Breast epithelium (tissue), 4 donors: ENCODE results near the gene BCL7A. TPM values are rescaled to one million over a fixed set of nuclear protein-coding genes. Genes with fewer than 3 reads are reported as not detected.

Source experiments
- DNase-seq, 2 donors: peaks; one replicate each; pipeline ENCODE4 v3.0.0-alpha.2; 2019; ENCODE audit warnings: low spot score in 2 of 2
- H3K27ac ChIP-seq, 2 donors: fragments of 200-600 bp; sonication (generic) in 1 of 2; one replicate each; pipeline ENCODE4 v1.5.1; 2016 to 2019; ENCODE audit warnings: mild to moderate bottlenecking in 1 of 2
- H3K27me3 ChIP-seq, 2 donors: fragments of 200-600 bp; sonication (generic) in 1 of 2; one replicate each; pipeline versions ENCODE4 v1.5.1 to v1.6.0; 2017 to 2019; ENCODE audit warnings: control low read depth in 1 of 2, mild to moderate bottlenecking in 1 of 2
- H3K36me3 ChIP-seq: fragments of 200-600 bp; one replicate; pipeline ENCODE4 v1.5.1; 2019
- H3K4me1 ChIP-seq, 2 donors: fragments of 200-600 bp; sonication (generic); one replicate each; pipeline ENCODE4 v1.5.1; 2016 to 2019; ENCODE audit warnings: control low read depth in 1 of 2
- H3K4me3 ChIP-seq, 3 donors: fragments of 200-600 bp; sonication (generic); 1 replicate in 2 of 3; 2 replicates in 1 of 3; pipeline ENCODE4 v1.5.1; 2016 to 2019; ENCODE audit warnings: mild to moderate bottlenecking in 3 of 3, moderate library complexity in 2 of 3
- H3K9me3 ChIP-seq, 2 donors: fragments of 200-600 bp; sonication (generic) in 1 of 2; one replicate each; pipeline ENCODE4 v1.5.1; 2016 to 2019; ENCODE audit warnings: control low read depth in 1 of 2
- CTCF ChIP-seq, 3 donors: fragments of 450-650 bp; IDR thresholded peaks; one replicate each; pipeline ENCODE4 v1.5.1; 2016 to 2017; ENCODE audit warnings: antibody characterized with exemption in 3 of 3, mild to moderate bottlenecking in 3 of 3, moderate library complexity in 3 of 3
- POLR2A ChIP-seq: fragments of 450-650 bp; IDR thresholded peaks from one replicate; pipeline ENCODE4 v1.6.1; 2016; ENCODE audit warnings: antibody characterized with exemption, mild to moderate bottlenecking, moderate library complexity
- POLR2AphosphoS5 ChIP-seq, 3 donors: sonication (generic); formaldehyde crosslinking; IDR thresholded peaks; one replicate each; pipeline ENCODE4 v1.6.1; 2017; ENCODE audit warnings: antibody characterized with exemption in 3 of 3
- intact Hi-C: fragments of 100-400 bp; cut with DNase I; formaldehyde crosslinking; loops from one replicate; pipeline ENCODE4 v1.15.1; 2023; ENCODE audit warnings: low total_unique reads
- total RNA-seq, 3 donors: library from RNA; depleted of rRNA; stranded (reverse); fragments of >200 nt; gene quantifications; one replicate each; pipeline ENCODE4 v1.1.0, GENCODE V29; 2016

The BCL7A gene
- total RNA-seq, 3 donors from 2014 or later: 6.2 to 13.5 (median 8.8) TPM

- no peaks in the 10 kb centered on the region for H3K36me3 ChIP-seq
- no peaks in the 10 kb centered on the region for H3K4me1 ChIP-seq
- TF ChIP-seq CTCF (IDR thresholded peaks at IDR 0.05) (no peak), POLR2AphosphoS5 (IDR thresholded peaks at IDR 0.05) (no peak), POLR2A (no peak)
- H3K27ac ChIP-seq: no peak overlapping the region
- no peak for DNase-seq
- intact Hi-C loops: no loop called here
- H3K9me3 ChIP-seq: no peaks in the 10 kb centered on the region
- no peak overlapping the region for H3K4me3 ChIP-seq
- no peaks in the 10 kb centered on the region for H3K27me3 ChIP-seq
Observed at GRCh38 chr12:122009741-122010140, 11.9 kb upstream of the BCL7A start.

- Histone ChIP-seq H3K4me3 (no peak overlapping the region), H3K4me1 (no peaks in the 10 kb centered on the region), H3K9me3 (no peaks in the 10 kb centered on the region), H3K27me3 (no peaks in the 10 kb centered on the region), H3K27ac (no peak overlapping the region), H3K36me3 (no peaks in the 10 kb centered on the region)
- DNase-seq: no peak
- intact Hi-C loops: no loop called here
- TF ChIP-seq POLR2AphosphoS5 (IDR thresholded peaks at IDR 0.05) (no peak), POLR2A (no peak), CTCF (IDR thresholded peaks at IDR 0.05) (no peak)
Observed at GRCh38 chr12:122012184-122012583, 9.5 kb upstream of the BCL7A start.

- Histone ChIP-seq H3K4me3 (no peak overlapping the region), H3K36me3 (no peaks in the 10 kb centered on the region), H3K4me1 (no peaks in the 10 kb centered on the region), H3K9me3 (no peaks in the 10 kb centered on the region), H3K27ac (no peak overlapping the region), H3K27me3 (no peaks in the 10 kb centered on the region)
- no peak for TF ChIP-seq CTCF (IDR thresholded peaks at IDR 0.05)
- TF ChIP-seq POLR2AphosphoS5 (IDR thresholded peaks at IDR 0.05): no peak
- TF ChIP-seq POLR2A: no peak
- intact Hi-C loops: no loop called here
- no peak for DNase-seq
Observed at GRCh38 chr12:122013136-122013535, 8.5 kb upstream of the BCL7A start.

GRCh38 chr12:122013791-122014590 lies 7.7 kb upstream of the BCL7A start:
- intact Hi-C loops: no loop called here

More at GRCh38 chr12:122013791-122014590, 7.7 kb upstream of the BCL7A start:
- H3K4me1 ChIP-seq: no peaks in the 10 kb centered on the region
- H3K27me3 ChIP-seq: no peaks in the 10 kb centered on the region
- no peaks in the 10 kb centered on the region for H3K36me3 ChIP-seq
- no peak overlapping the region for H3K4me3 ChIP-seq
- no peaks in the 10 kb centered on the region for H3K9me3 ChIP-seq
- DNase-seq: no peak
- no peak overlapping the region for H3K27ac ChIP-seq
- no peak for TF ChIP-seq CTCF (IDR thresholded peaks at IDR 0.05)
- TF ChIP-seq POLR2AphosphoS5 (IDR thresholded peaks at IDR 0.05): no peak
- TF ChIP-seq POLR2A: no peak
